Measurements from ENCODE around the gene LPP. TPM values are rescaled to one million over a fixed set of nuclear protein-coding genes. Genes with fewer than 3 reads are reported as not detected.
A peak's percentile ranks its signal among the peaks of the same experiment; 100 is the strongest.
"Not testable (repeated sequence)": the region's sequence is repeated elsewhere in the genome, so short reads cannot be mapped to it uniquely, and the experiment has no call there.

The LPP gene
- 2.2 and 3.2 TPM in 2 replicates for polyA plus RNA-seq (2014; cell fraction: cytosol; rRNA removed)
- 1.9 and 2.6 TPM in 2 replicates for polyA plus RNA-seq (2014; cell fraction: nucleus; rRNA removed)

- peak; percentile 64 for DNase-seq (ENCODE audit: low spot score)
Measured at GRCh38 chr3:188154014-188154808, at the start of gene LPP. Gene LPP, plus strand, starts transcription at chr3:188154157. Its CDS starts 251,964 bp downstream, at chr3:188406121.

DNA sequence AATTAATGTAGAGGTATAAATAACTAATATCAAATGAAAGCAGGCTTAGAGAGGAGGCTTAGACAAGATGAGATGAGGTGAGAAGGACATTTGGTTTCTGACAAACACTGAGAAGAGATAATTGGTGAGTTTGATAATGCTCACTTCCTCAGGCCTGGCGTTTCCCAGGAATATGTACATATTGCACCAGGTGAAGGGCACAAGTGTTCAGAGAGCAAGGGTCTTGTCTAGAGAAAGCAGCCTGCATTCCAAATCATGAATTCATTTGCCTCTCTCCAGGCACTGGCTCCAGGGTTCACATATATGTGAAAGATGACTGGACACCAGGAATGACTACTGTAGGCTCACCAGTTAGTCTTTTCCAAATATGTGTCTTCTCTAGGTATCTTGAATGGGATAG is 48.0 kb upstream of the LPP start:
- no peak for DNase-seq (ENCODE audit: low spot score)

- no peak for DNase-seq (ENCODE audit: low spot score)
Measured at GRCh38 chr3:188106454-188106853, 47.5 kb upstream of the LPP start.

DNA sequence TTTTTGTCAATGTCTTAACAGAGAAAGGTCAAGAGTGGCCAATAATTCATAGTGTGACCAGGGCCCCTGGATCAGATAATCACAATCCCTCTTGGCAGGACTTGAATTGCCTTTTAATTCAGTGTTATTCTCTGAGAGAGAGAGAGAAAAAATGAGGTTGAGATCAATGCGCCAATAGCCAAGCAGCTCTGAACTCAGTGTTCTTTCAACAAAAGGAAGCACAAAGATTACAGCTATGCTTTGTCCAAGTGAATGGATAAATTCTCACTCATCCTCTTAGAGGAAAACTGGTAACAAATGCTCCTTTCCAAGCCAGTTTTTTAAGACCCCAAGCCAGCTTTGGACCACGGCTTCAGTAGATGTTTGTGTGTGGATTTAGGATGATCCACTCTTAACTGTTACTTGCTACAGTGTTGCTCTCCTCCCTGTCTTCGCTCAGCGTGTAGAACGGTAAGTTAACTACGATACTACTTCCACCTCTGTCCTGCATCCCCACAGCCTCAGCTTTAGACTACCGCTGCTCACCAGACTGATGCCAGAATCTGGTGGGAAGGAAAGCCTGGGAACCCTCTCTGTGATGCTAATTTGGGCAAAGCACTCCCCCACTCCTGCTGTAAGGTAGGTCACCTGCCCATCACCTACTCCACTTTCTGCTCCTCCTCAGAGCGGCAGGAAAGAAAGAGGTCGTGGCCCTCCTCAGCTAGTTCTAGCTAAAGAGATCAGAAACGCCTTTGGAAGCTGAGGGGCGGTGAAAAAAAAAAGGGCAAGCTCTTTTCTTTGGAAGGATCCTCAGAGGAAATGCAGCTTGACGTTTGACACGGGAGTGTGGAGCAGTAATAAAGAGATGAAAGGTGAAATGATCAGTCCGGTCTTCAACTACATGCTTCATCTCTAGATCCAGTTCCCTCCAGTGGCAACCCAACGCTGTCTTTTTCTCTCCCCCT is 46.8 kb upstream of the LPP start:
- no peak for DNase-seq (ENCODE audit: low spot score)

DNA sequence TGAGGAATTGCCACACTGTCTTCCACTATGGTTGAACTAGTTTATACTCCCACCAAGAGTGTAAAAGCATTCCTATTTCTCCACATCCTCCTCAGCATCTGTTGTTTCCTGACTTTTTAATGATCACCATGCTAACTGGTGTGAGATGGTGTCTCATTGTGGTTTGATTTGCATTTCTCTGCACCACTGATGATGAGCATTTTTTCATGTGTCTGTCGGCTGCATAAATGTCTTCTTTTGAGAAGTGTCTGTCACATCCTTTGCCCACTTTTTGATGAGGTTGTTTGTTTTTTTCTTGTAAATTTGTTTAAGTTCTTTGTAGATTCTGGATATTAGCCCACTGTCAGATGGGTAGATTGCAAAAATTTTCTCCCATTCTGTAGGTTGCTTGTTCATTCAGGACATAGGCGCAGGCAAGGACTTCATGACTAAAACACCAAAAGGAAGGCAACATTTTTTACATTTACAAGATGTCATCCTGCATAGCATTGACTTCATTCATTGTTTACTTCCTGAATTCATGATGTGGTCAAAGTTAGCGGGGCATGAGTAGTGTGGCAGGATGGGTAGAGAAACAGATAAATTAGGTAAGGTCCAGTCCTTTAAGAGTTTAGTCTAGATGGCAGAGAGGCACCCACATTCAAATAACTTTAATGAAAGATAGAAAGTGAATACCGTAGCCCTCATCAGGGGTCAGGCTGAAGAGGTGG is 45.1 kb upstream of the LPP start:
- no peak for DNase-seq (ENCODE audit: low spot score)

DNA sequence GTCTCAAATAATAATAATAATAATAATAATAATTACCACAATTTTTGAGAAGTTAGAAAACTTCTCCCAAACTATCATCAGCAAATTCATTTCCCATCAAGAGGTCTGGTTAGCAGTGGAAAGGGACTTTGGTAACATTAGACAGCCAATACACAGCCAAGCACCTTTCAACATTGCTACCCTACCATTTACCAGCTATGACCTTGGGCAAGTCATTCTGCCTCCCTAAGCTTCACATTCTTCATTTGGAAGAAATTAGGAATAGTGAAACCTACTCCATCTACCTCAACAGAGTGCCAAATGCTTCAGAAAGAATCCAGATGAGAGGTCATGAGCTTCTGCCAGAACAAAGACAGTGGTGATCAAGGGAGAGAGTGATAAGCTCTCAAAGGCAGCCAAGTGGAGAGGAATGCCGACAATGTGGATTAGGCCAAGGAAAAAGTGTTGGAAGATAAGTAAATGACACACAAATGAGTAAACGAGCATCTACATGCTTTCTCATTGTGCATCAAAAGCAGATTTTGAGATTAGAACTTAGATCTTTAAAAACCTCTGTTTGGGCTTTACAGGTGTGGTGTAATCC is 42.9 kb upstream of the LPP start:
- no peak for DNase-seq (ENCODE audit: low spot score)

DNA sequence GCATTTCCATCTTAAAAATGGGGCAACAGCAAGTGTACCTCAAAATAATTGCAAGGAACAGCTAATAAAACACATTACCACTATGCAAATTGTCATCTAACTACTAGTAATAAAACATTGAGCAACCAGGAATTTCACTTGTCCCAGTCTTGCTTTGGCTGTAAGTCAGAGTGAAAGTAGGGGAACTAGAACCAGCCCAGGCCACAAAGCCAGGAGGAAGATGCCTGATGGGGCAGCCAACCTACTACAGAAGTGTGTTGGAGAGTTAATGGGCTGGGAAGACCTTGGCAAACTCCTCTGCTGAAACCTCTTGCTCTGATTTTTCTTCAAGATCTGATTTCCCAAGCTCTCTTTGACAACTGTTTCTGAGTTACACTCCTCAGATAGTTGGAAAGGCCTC is 40.2 kb upstream of the LPP start:
- DNase-seq (ENCODE audit: low spot score), result no peak

- DNase-seq (ENCODE audit: low spot score), result no peak
Measured at GRCh38 chr3:188119846-188120245, 34.1 kb upstream of the LPP start.

- DNase-seq (ENCODE audit: low spot score), result no peak
Measured at GRCh38 chr3:188122571-188123169, 31.3 kb upstream of the LPP start.

GRCh38 chr3:188123170-188123905 is 30.6 kb upstream of the LPP start:
- no peak for DNase-seq (ENCODE audit: low spot score)

- no peak for DNase-seq (ENCODE audit: low spot score)
Measured at GRCh38 chr3:188124184-188124583, 29.8 kb upstream of the LPP start.

- no peak for DNase-seq (ENCODE audit: low spot score)
Measured at GRCh38 chr3:188125076-188125475, 28.9 kb upstream of the LPP start.

DNA sequence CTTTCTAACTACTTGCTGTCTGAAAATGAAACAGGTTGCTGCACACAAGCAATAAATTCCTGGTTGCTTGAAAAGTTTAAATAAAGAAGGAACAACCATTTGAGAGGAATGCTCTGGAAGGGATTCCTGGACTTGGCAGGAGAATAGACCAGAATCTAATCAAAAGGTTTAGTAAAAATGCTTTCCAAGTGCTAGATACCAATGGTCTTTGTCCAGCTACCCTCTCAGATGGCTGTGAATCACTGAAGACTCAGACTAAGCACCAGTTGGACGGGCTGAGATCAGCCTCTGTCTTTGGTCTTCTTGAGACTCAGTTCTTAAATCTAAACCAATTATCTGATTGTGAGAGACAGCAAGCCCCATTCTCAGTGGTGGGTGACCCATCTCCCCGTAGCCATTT is 27.7 kb upstream of the LPP start:
- no peak for DNase-seq (ENCODE audit: low spot score)

DNA sequence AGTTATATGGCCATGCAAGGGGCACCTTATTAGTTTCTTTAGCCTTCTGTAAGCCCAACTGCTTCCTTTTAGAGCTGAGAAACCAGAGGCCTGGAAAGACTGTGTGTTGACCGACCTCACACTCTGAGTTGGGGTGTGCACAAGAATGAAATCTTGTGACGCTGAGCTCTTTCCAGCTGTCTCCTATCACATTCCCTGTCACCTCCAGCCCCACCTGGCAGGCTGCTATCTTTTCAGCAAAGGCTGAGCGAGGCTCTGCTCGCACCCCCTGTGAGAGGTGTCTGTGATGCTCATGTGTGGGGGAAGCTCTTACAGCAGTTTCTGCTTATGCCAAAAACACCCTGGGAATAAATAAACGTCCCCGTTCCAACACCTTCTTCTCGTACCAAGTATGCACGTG is 27.0 kb upstream of the LPP start:
- DNase-seq (ENCODE audit: low spot score), result no peak

DNA sequence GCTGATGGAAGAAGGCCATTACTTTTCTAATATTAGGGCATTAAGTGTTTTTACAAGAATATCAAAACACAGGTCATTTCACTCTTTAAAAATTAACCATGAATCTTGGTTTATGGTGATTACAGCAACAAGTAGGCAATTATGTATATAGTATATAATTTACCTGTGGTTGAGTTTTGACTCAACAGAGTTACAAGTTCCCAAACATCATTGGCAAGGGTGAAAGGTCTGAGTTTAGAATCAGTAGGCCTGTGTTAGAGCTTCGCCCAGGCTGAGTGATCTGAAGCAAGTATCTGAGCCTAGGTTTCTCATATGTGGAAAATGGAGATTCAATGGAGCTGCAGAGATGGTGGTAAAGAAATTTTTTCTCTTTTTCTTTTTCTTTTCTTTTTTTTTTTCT is 25.1 kb upstream of the LPP start:
- no peak for DNase-seq (ENCODE audit: low spot score)

DNA sequence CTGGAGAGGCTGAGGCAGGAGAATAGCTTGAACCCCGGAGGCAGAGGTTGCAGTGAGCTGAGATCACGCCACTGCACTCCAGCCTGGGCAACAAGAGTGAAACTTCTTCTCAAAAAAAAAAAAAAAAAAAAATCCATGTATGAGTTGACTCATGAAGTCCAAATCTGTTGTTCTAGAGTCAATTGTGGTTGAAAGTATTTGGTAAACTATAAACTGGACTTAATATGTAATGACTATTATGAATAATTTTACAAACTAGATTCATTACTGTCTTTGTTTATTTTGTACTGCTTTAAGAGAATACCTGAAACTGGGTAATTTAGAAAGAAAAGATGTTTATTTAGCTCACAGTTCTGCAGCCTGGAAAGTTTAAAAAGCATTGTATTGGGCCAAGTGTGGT is 22.9 kb upstream of the LPP start:
- DNase-seq (ENCODE audit: low spot score), result not testable (repeated sequence)

DNA sequence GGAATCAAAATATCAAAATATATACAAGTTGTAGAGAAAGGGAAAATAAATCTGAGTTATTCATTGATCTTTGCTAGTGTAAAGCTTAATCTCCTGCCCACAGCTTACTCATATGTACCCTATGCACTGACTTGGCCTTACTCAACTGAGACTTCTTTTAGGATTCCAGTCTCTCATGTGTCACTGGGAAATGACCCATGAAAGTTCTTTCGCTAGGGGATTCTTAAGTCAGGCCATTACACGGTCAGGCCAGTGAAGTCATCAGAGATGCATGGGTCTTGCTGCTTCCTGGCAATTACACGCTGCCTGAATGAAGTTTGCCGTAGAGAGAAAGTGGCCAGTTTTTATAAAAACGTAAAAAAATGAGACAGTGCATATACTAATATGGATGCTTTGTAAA is 20.7 kb upstream of the LPP start:
- DNase-seq (ENCODE audit: low spot score), result no peak

GRCh38 chr3:188133646-188134045 is 20.3 kb upstream of the LPP start:
- DNase-seq (ENCODE audit: low spot score), result no peak

GRCh38 chr3:188134079-188134478 is 19.9 kb upstream of the LPP start:
- no peak for DNase-seq (ENCODE audit: low spot score)

- no peak for DNase-seq (ENCODE audit: low spot score)
Measured at GRCh38 chr3:188134856-188135255, 19.1 kb upstream of the LPP start.
